ENCODE results near the gene TBX2. TPM values are rescaled to one million over a fixed set of nuclear protein-coding genes. Genes with fewer than 3 reads are reported as not detected.

Gene TBX2
- total RNA-seq, 2 donors from 2014 or later: 0.07 TPM; not detected in 1

DNA sequence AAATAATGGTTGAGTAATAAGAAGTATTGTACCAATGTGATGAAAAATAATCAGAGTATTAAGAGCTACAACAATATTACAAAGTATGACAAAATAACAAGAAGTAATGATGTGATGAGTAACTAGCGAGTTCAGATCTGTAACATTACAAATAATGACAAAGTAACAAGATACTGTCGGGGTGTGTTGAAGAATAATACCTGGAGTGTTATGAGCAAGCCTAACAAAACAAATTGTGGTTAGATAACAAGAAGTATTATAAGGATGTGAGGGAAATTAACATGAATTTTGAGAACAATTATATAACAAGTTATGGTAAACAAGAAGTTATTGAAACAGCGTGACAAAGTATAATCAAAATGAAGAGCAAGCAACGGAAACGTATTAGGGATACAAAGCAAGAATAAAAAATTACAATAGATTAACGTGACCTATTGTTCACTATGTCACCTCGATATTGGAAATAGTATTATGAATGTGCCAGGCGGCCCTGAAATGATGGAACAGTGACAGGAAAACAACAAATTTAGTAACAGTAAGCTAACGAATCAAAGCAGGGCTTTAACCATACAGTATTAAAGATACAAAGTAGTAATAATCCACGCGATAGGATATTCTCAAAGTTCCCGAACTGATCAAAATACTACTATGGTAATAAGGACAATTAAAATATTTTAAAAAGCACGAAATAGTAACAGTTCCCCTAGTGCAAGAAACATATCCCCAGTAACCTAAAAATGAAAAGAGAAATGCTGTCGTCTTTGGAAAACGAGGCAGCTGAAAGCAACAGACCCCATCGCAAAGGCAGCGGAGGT, 54.1 kb downstream of the TBX2 start:
- Mint-ChIP-seq H3K4me1 (peaks cover 23% of the 10 kb centered on the region), H3K4me3 (no peak overlapping the region), H3K9me3 (no peaks in the 10 kb centered on the region), H3K27me3 (ENCODE audit: insufficient read depth) (peaks cover 97% of the 10 kb centered on the region), H3K27ac (no peak overlapping the region), H3K36me3 (ENCODE audit: low read depth) (no peaks in the 10 kb centered on the region)
- Histone ChIP-seq H3K36me3 (ENCODE audit: control insufficient read depth, insufficient read depth, low read length) (no peaks in the 10 kb centered on the region), H3K27ac (ENCODE audit: low read depth, low read length) (no peak overlapping the region), H3K9ac (ENCODE audit: extremely low read depth, low read length, poor library complexity, severe bottlenecking) (no peak overlapping the region), H3K4me1 (ENCODE audit: control insufficient read depth, insufficient read depth, low read length) (peaks cover 4% of the 10 kb centered on the region), H3K9me3 (ENCODE audit: control insufficient read depth, low read length) (no peaks in the 10 kb centered on the region), H3K27me3 (ENCODE audit: control insufficient read depth, insufficient read depth, low read length, poor library complexity, severe bottlenecking) (peaks cover 98% of the 10 kb centered on the region), H3K4me3 (ENCODE audit: low read length) (no peak overlapping the region)
- TF ChIP-seq, protein P1, sequence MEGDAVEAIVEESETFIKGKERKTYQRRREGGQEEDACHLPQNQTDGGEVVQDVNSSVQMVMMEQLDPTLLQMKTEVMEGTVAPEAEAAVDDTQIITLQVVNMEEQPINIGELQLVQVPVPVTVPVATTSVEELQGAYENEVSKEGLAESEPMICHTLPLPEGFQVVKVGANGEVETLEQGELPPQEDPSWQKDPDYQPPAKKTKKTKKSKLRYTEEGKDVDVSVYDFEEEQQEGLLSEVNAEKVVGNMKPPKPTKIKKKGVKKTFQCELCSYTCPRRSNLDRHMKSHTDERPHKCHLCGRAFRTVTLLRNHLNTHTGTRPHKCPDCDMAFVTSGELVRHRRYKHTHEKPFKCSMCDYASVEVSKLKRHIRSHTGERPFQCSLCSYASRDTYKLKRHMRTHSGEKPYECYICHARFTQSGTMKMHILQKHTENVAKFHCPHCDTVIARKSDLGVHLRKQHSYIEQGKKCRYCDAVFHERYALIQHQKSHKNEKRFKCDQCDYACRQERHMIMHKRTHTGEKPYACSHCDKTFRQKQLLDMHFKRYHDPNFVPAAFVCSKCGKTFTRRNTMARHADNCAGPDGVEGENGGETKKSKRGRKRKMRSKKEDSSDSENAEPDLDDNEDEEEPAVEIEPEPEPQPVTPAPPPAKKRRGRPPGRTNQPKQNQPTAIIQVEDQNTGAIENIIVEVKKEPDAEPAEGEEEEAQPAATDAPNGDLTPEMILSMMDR (conservative IDR thresholded peaks at IDR 0.05): no peak
- no peak for DNase-seq
- 14 to 21% methylated on average over 7 to 16 of the region's 17 CpGs for WGBS, 2 experiments (ENCODE audit: insufficient coverage in 1 of 2, insufficient read length in 1 of 2)

DNA sequence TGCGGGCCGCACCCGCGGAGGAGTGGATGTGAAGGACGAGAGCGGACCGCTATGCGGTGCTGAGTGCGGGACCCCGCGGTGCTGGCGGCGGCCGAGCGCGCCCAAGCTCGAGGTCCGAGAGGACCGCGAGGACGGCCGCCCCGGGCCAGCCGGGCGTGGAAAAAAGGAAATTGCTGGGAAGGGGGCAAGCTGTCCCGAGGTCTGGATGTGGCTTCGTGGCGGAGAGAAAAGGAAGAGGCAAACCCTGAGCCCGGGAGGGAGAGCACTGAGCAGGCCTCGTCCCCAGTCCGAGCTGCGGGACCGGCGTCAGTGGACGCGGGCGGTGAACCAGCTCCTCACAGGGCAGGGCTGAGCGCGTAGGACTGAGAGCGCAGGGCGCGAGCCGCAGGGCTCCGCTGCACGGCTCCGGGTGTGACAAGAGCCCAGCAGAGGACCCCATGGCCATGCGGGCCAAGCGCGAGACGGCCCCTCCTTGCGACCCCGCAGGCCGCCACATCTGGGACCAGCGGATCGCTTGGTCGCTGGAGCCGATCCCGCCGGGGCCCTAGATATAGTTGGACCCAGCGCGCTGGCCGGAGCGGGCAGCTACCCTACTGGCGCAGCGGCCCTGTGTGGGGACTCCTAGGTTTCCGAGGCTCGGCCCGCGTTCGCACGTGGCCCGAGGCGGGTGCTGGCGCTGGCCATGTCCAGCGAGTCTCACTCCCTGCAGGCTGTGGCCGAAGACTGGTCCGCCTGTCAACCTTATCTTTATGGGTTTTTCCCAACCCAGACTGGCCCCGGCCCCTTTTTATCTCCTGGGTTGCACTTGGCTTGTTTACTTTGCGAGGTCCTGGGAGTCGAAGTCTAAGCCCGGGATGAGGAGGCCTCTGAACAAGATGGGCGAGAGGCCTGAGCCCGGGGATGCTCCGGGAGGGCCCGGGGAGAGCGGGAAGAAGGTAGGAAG, 55.0 kb downstream of the TBX2 start:
- Mint-ChIP-seq H3K27ac (no peak overlapping the region), H3K4me1 (peaks cover 23% of the 10 kb centered on the region), H3K27me3 (ENCODE audit: insufficient read depth) (peaks cover 98% of the 10 kb centered on the region), H3K36me3 (ENCODE audit: low read depth) (no peaks in the 10 kb centered on the region), H3K4me3 (no peak overlapping the region), H3K9me3 (no peaks in the 10 kb centered on the region)
- TF ChIP-seq, protein P1 (conservative IDR thresholded peaks at IDR 0.05): no peak
- Histone ChIP-seq H3K4me1 (ENCODE audit: control insufficient read depth, insufficient read depth, low read length) (peaks cover 4% of the 10 kb centered on the region), H3K9me3 (ENCODE audit: control insufficient read depth, low read length) (no peaks in the 10 kb centered on the region), H3K4me3 (ENCODE audit: low read length) (no peak overlapping the region), H3K27ac (ENCODE audit: low read depth, low read length) (no peak overlapping the region), H3K27me3 (ENCODE audit: control insufficient read depth, insufficient read depth, low read length, poor library complexity, severe bottlenecking) (peaks cover 100% of the 10 kb centered on the region), H3K9ac (ENCODE audit: extremely low read depth, low read length, poor library complexity, severe bottlenecking) (no peak overlapping the region), H3K36me3 (ENCODE audit: control insufficient read depth, insufficient read depth, low read length) (no peaks in the 10 kb centered on the region)
- 3% methylated on average over 34 to 86 of the region's 86 CpGs for WGBS, 2 experiments (ENCODE audit: insufficient coverage in 1 of 2, insufficient read length in 1 of 2)
- peak; percentile 84 for DNase-seq

DNA sequence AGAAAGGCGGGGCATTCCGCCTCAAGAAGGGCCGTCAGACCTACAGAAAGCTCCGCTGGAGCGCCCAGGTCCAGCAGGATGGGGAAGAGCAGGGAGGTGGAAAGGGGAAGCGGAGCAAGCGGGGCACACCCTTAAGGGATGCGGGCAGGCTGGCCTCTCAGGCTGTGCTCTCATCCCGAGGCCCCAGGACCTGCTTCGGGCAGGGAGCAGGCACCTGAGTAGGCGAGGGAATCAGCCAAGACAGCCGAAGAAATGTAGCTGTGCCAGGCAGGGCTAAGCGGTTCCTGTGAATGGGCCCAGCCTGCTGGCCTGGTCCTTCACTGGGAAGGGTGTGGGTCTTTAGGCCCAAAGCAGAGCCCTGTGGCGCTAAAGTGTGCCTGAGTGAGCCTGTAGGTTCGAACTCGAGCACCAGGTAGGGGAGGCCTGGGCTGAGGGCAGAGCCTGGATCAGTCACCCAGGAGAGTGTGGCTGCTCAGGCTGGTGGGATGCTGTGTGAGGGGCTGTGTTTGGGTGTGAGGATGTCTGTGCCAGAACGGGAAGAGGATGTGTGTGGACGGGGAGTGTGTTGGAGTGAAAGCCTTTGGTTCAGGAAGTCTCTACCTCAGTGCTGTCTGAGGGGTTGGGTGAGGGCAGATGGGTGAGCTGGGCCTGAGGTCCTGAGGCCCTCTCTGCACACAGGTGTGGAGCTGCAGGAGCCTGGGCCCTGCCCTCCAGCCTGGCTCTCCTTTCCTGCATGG, 55.8 kb downstream of the TBX2 start:
- Histone ChIP-seq H3K9ac (ENCODE audit: extremely low read depth, low read length, poor library complexity, severe bottlenecking) (no peak overlapping the region), H3K4me1 (ENCODE audit: control insufficient read depth, insufficient read depth, low read length) (peaks cover 4% of the 10 kb centered on the region), H3K27ac (ENCODE audit: low read depth, low read length) (no peak overlapping the region), H3K9me3 (ENCODE audit: control insufficient read depth, low read length) (no peaks in the 10 kb centered on the region), H3K4me3 (ENCODE audit: low read length) (no peak overlapping the region), H3K36me3 (ENCODE audit: control insufficient read depth, insufficient read depth, low read length) (no peaks in the 10 kb centered on the region), H3K27me3 (ENCODE audit: control insufficient read depth, insufficient read depth, low read length, poor library complexity, severe bottlenecking) (peaks cover 100% of the 10 kb centered on the region)
- H3K36me3 Mint-ChIP-seq (ENCODE audit: low read depth): no peaks in the 10 kb centered on the region
- no peak overlapping the region for H3K4me3 Mint-ChIP-seq
- peak; percentile 78 for DNase-seq
- TF ChIP-seq, protein P1 (conservative IDR thresholded peaks at IDR 0.05): no peak
- H3K27ac Mint-ChIP-seq: no peak overlapping the region
- no peaks in the 10 kb centered on the region for H3K9me3 Mint-ChIP-seq
- 22 to 25% methylated on average over 16 to 18 of the region's 18 CpGs for WGBS, 2 experiments (ENCODE audit: insufficient coverage in 1 of 2, insufficient read length in 1 of 2)
- peaks cover 98% of the 10 kb centered on the region for H3K27me3 Mint-ChIP-seq (ENCODE audit: insufficient read depth)
- H3K4me1 Mint-ChIP-seq: peaks cover 23% of the 10 kb centered on the region
